IPS-15b (cell line): ENCODE results near the gene BPGM.
"Not testable (repeated sequence)": the region's sequence is repeated elsewhere in the genome, so short reads cannot be mapped to it uniquely, and the experiment has no call there.

Experiments
- H3K27me3 ChIP-seq: one replicate; pipeline ENCODE4 v1.6.1; 2013; ENCODE audit warnings: low read length; ENCODE audit not compliant: control insufficient read depth, insufficient read depth
- H3K36me3 ChIP-seq: one replicate; pipeline ENCODE4 v1.6.1; 2013; ENCODE audit warnings: low read length; ENCODE audit not compliant: control insufficient read depth, insufficient read depth
- H3K4me1 ChIP-seq: one replicate; pipeline ENCODE4 v1.6.1; 2013; ENCODE audit warnings: mild to moderate bottlenecking, low read length; ENCODE audit not compliant: control insufficient read depth, insufficient read depth
- H3K4me3 ChIP-seq: one replicate; pipeline ENCODE4 v1.5.1; 2013; ENCODE audit warnings: low read depth, low read length
- H3K9ac ChIP-seq: one replicate; pipeline ENCODE4 v1.6.1; 2013; ENCODE audit warnings: low read depth, mild to moderate bottlenecking, low read length
- H3K9me3 ChIP-seq: one replicate; pipeline ENCODE4 v1.6.1; 2013; ENCODE audit warnings: mild to moderate bottlenecking, low read length; ENCODE audit not compliant: control insufficient read depth, insufficient read depth

Gene BPGM

GRCh38 chr7:134636008-134636449 lies 10.6 kb upstream of the BPGM start:
- Histone ChIP-seq H3K36me3 (no peaks in the 10 kb centered on the region), H3K4me1 (no peaks in the 10 kb centered on the region), H3K9me3 (no peaks in the 10 kb centered on the region), H3K4me3 (no peak overlapping the region), H3K9ac (no peak overlapping the region), H3K27me3 (no peaks in the 10 kb centered on the region)

DNA sequence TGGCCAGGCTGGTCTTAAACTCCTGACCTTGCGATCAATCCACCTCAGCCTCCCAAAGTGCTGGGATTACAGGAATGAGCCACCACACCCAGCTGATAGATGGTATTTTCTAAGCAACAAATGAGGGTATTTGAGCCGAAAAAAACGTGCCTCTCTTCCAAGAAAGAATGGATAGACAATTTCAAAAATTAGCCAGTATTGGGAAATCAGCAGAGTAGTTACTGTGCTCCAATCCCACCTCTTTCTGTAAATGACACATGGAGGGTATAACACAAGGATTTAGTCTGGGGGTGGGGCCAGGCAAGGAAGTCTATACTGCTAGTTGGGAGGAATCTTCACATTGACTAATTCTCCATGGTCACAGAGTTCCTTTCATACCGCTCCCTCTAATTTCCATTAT lies 9.2 kb upstream of the BPGM start:
- Histone ChIP-seq H3K4me3 (no peak overlapping the region), H3K9me3 (no peaks in the 10 kb centered on the region), H3K4me1 (no peaks in the 10 kb centered on the region), H3K9ac (no peak overlapping the region), H3K27me3 (no peaks in the 10 kb centered on the region), H3K36me3 (no peaks in the 10 kb centered on the region)

- Histone ChIP-seq H3K9me3 (no peaks in the 10 kb centered on the region), H3K36me3 (no peaks in the 10 kb centered on the region), H3K4me3 (no peak overlapping the region), H3K4me1 (no peaks in the 10 kb centered on the region), H3K27me3 (no peaks in the 10 kb centered on the region), H3K9ac (no peak overlapping the region)
Measured at GRCh38 chr7:134637934-134638719, 8.5 kb upstream of the BPGM start.

- no peaks in the 10 kb centered on the region for H3K36me3 ChIP-seq
- no peaks in the 10 kb centered on the region for H3K9me3 ChIP-seq
- no peak overlapping the region for H3K4me3 ChIP-seq
- no peak overlapping the region for H3K9ac ChIP-seq
- no peaks in the 10 kb centered on the region for H3K4me1 ChIP-seq
- no peaks in the 10 kb centered on the region for H3K27me3 ChIP-seq
Measured at GRCh38 chr7:134639061-134639460, 7.6 kb upstream of the BPGM start.

- no peaks in the 10 kb centered on the region for H3K36me3 ChIP-seq
- no peak overlapping the region for H3K4me3 ChIP-seq
- H3K9ac ChIP-seq, result no peak overlapping the region
- H3K9me3 ChIP-seq, result no peaks in the 10 kb centered on the region
- no peaks in the 10 kb centered on the region for H3K4me1 ChIP-seq
- H3K27me3 ChIP-seq, result no peaks in the 10 kb centered on the region
Measured at GRCh38 chr7:134639683-134640279, 6.9 kb upstream of the BPGM start.

DNA sequence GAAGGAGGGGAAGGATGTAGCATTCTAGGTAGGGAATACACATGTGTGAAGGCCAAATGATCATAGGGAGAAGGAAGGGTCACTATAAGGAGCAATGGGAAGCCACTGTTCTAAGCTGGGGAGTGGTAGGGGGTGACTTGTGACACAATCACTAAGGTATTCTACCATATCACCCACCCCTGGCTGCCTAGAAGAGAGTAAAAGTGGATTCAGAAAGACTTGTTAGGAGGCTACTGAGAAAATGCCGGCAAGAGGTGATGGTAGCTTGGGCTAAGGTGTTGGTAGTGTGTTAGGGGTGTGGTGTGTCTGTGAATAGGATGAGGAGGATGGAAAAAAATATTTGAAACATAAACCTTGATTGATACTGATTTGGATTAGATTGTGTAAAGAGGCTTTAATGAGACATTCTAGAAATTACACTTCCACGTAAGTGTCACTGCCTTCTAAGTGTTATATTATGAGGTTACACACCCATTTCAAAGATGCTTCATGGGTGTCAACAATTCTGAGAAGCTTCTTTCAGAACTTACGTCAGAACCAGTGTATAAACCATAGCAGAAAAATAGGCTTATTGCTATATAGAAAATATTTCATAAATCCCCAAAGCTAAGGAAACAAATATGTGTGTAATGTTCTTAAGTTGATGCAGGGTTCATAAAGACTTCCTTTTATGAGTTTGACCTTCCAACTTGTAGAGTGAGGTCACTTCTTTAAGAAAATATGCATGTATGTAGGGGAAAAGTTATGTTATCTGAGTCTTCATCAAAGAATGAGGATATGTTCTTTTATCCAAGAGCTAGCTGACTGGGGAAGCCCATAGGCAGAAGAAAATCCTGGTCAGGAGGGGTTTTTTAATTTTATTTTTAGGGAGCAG lies 5.6 kb upstream of the BPGM start:
- Histone ChIP-seq H3K27me3 (no peaks in the 10 kb centered on the region), H3K36me3 (no peaks in the 10 kb centered on the region), H3K4me1 (peaks cover 5% of the 10 kb centered on the region), H3K9me3 (no peaks in the 10 kb centered on the region), H3K4me3 (no peak overlapping the region), H3K9ac (no peak overlapping the region)

GRCh38 chr7:134641981-134642380 lies 4.7 kb upstream of the BPGM start:
- H3K9me3 ChIP-seq, H3K27me3 ChIP-seq, H3K4me3 ChIP-seq, H3K36me3 ChIP-seq, H3K4me1 ChIP-seq, H3K9ac ChIP-seq: not testable (repeated sequence)

DNA sequence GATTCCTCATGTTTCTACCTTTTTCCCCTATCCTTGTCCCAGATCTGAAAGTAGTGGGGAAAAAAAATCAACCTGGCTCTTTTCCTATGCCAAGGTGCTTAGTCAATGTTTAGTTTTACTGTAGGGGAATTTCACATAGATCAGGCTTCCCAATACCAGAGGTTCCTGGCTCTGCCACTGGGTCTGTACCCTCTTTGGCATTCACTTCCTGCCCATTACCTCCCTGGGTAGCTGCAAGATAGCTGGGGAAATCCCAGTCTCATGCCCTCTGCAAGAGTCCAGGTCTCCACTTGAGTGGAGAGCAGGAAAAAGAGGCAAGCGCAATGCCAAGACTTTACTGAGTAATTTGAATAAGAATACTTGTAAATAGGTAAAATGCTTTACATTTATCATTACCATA lies 3.5 kb upstream of the BPGM start:
- Histone ChIP-seq H3K27me3 (no peaks in the 10 kb centered on the region), H3K9me3 (no peaks in the 10 kb centered on the region), H3K9ac (no peak overlapping the region), H3K4me3 (no peak overlapping the region), H3K36me3 (no peaks in the 10 kb centered on the region), H3K4me1 (peaks cover 5% of the 10 kb centered on the region)

DNA sequence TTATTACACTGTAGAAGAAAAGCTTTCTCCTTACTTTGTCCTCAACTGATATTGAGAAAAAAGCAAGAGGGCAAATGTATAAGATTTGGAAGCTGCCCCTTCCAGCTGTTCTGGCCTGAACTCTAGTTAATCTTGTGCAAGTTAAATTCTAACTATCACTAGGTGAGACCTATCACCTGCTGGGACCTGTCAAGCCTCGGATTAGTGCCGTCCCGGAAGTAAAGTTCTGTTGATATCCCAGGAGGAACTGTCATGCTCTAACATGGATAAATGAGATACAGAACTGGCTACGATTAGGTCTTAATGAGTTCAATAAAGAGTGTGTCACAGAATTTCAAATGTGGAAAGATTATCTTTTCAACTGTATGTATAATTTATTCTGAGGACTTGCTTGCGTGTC lies 1.2 kb upstream of the BPGM start:
- H3K27me3 ChIP-seq, result no peaks in the 10 kb centered on the region
- H3K4me3 ChIP-seq, result peak overlapping the region; percentile 69
- peak overlapping the region; percentile 77 for H3K9ac ChIP-seq
- no peaks in the 10 kb centered on the region for H3K9me3 ChIP-seq
- H3K4me1 ChIP-seq, result peaks cover 5% of the 10 kb centered on the region
- H3K36me3 ChIP-seq, result no peaks in the 10 kb centered on the region

DNA sequence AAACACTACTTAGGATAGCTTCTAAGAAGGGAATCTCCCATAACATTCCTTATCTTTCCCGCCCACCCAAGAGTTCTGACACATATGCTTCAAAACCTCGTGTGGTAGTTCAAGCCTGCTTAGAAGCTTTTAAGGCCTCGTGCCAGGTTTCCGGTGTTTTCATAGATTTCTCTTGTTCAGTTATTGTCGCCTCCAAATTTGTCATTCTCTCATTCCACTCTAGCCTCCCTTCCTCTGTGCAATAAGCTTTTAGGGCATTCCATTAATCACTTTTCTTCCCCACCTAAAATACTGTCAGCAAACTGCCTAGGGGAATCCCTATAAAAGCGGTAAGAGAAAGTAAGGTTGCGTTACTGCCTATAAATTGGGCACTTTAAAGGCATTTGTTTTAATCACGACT lies 718 bp upstream of the BPGM start:
- peak overlapping the region; percentile 77 for H3K9ac ChIP-seq
- no peaks in the 10 kb centered on the region for H3K27me3 ChIP-seq
- H3K9me3 ChIP-seq, result no peaks in the 10 kb centered on the region
- peaks cover 5% of the 10 kb centered on the region for H3K4me1 ChIP-seq
- H3K4me3 ChIP-seq, result peak overlapping the region; percentile 69
- H3K36me3 ChIP-seq, result no peaks in the 10 kb centered on the region

DNA sequence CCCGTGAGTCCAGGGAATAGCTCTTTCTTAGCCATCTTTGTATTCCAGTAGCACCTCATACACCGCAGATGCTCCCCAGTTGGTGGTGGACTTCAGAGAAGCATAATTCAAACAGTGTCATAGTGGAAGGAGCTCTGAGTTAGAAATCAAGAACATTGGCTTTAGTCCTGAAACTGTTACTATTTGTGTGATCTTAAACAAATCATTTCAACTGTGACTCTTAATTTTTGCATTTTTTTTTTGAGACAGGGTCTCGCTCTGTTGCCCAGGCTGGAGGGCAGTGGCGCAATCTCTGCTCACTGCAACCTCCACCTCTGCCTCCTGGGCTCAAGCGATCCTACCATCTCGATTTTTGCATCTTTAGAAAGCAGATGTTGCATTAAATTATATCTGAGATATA lies 1.8 kb downstream of the BPGM start:
- peaks cover 5% of the 10 kb centered on the region for H3K4me1 ChIP-seq
- H3K4me3 ChIP-seq, result no peak overlapping the region
- no peaks in the 10 kb centered on the region for H3K36me3 ChIP-seq
- H3K9ac ChIP-seq, result no peak overlapping the region
- H3K27me3 ChIP-seq, result no peaks in the 10 kb centered on the region
- H3K9me3 ChIP-seq, result no peaks in the 10 kb centered on the region
